Mesendoderm (in vitro differentiated cells): ENCODE data around the gene UNC13A.

Experiments used
- DNase-seq: peaks from one replicate; pipeline ENCODE4 v3.0.0; 2013
- H2AK5ac ChIP-seq: 2 replicates; pipeline ENCODE4 v1.6.1; 2013; ENCODE audit warnings: low read length, inconsistent platforms
- H2BK120ac ChIP-seq: 2 replicates; pipeline ENCODE4 v1.6.1; 2013; ENCODE audit warnings: low read depth, mild to moderate bottlenecking, low read length, moderate library complexity, mixed read lengths
- H2BK15ac ChIP-seq: replicated peaks from 2 replicates; pipeline ENCODE4 v1.6.1; 2013; ENCODE audit warnings: low read depth, mild to moderate bottlenecking, moderate library complexity
- H2BK5ac ChIP-seq: 2 replicates; pipeline ENCODE4 v1.6.1; 2013; ENCODE audit warnings: low read length, inconsistent platforms
- H3K18ac ChIP-seq: 2 replicates; pipeline ENCODE4 v1.6.1; 2013; ENCODE audit warnings: mild to moderate bottlenecking, low read length, mixed read lengths
- H3K23ac ChIP-seq: one replicate; pipeline ENCODE4 v1.6.1; 2013; ENCODE audit warnings: low read length
- H3K27ac ChIP-seq: 2 replicates; pipeline ENCODE4 v1.5.1; 2013; ENCODE audit warnings: low read depth, mild to moderate bottlenecking, inconsistent platforms, low read length, moderate library complexity
- H3K27me3 ChIP-seq: 2 replicates; pipeline ENCODE4 v1.6.1; 2013; ENCODE audit warnings: low read length, control low read depth, mild to moderate bottlenecking, inconsistent platforms; ENCODE audit not compliant: insufficient read depth, poor library complexity
- H3K36me3 ChIP-seq: 2 replicates; pipeline ENCODE4 v1.6.1; 2013; ENCODE audit warnings: low read length, inconsistent platforms; ENCODE audit not compliant: control insufficient read depth, insufficient read depth
- H3K4ac ChIP-seq: one replicate; pipeline ENCODE4 v1.6.1; 2013; ENCODE audit warnings: low read depth, mild to moderate bottlenecking, low read length, moderate library complexity
- H3K4me1 ChIP-seq: 2 replicates; pipeline ENCODE4 v1.6.1; 2013; ENCODE audit warnings: low read depth, low read length, inconsistent platforms; ENCODE audit not compliant: control insufficient read depth
- H3K4me2 ChIP-seq: 2 replicates; pipeline ENCODE4 v1.6.1; 2013; ENCODE audit warnings: low read length
- H3K4me3 ChIP-seq: 2 replicates; pipeline ENCODE4 v1.5.1; 2013; ENCODE audit warnings: mild to moderate bottlenecking, low read length
- H3K56ac ChIP-seq: one replicate; pipeline ENCODE4 v1.6.1; 2013; ENCODE audit warnings: low read length
- H3K79me1 ChIP-seq: 2 replicates; pipeline ENCODE4 v1.6.1; 2013; ENCODE audit warnings: low read length, inconsistent platforms
- H3K79me2 ChIP-seq: 2 replicates; pipeline ENCODE4 v1.6.1; 2013; ENCODE audit warnings: mild to moderate bottlenecking, low read length; ENCODE audit not compliant: control insufficient read depth, insufficient read depth
- H3K9ac ChIP-seq: 2 replicates; pipeline ENCODE4 v1.6.1; 2013; ENCODE audit warnings: low read length, inconsistent platforms
- H4K5ac ChIP-seq: one replicate; pipeline ENCODE4 v1.6.1; 2013; ENCODE audit warnings: low read length
- H4K8ac ChIP-seq: one replicate; pipeline ENCODE4 v1.6.1; 2013; ENCODE audit warnings: low read depth, mild to moderate bottlenecking, control low read depth, low read length, moderate library complexity
- whole genome bisulfite sequencing: extraction: QIAGEN DNeasy Blood & Tissue Kit; methylation state at CpG from one replicate; pipeline ENCODE4 v1.1.7; 2013; ENCODE audit warnings: low lambda C conversion rate, missing lambda C conversion rate; ENCODE audit not compliant: insufficient coverage; ENCODE audit errors: extremely low coverage; 5-methylcytosine and 5-hydroxymethylcytosine counted together

UNC13A gene

GRCh38 chr19:17703824-17704463, 15.8 kb upstream of the UNC13A start:
- Histone ChIP-seq H2BK120ac (no peak overlapping the region), H3K79me2 (no peaks in the 10 kb centered on the region), H2AK5ac (no peak overlapping the region), H3K9ac (no peak overlapping the region), H4K8ac (no peak overlapping the region), H3K4me3 (no peak overlapping the region), H3K27ac (no peak overlapping the region), H2BK15ac (no peak overlapping the region), H3K23ac (no peak overlapping the region), H3K56ac (no peak overlapping the region), H3K4me1 (no peaks in the 10 kb centered on the region), H3K4ac (no peak overlapping the region), H4K5ac (no peak overlapping the region), H3K79me1 (no peaks in the 10 kb centered on the region), H2BK5ac (no peak overlapping the region), H3K18ac (no peak overlapping the region), H3K36me3 (no peaks in the 10 kb centered on the region), H3K4me2 (no peak overlapping the region), H3K27me3 (no peaks in the 10 kb centered on the region)
- no CpG with 5 or more reads among the region's 11 CpGs for WGBS
- peak; percentile 83 for DNase-seq

GRCh38 chr19:17695198-17695597, 7.0 kb upstream of the UNC13A start:
- WGBS, result no CpG with 5 or more reads among the region's 2 CpGs
- Histone ChIP-seq H3K27ac (no peak overlapping the region), H3K56ac (no peak overlapping the region), H3K23ac (no peak overlapping the region), H2BK5ac (no peak overlapping the region), H2BK15ac (no peak overlapping the region), H3K4me1 (no peaks in the 10 kb centered on the region), H3K9ac (no peak overlapping the region), H4K5ac (no peak overlapping the region), H4K8ac (no peak overlapping the region), H3K4me3 (no peak overlapping the region), H2BK120ac (no peak overlapping the region), H3K36me3 (no peaks in the 10 kb centered on the region), H3K4ac (no peak overlapping the region), H3K4me2 (no peak overlapping the region), H3K79me2 (no peaks in the 10 kb centered on the region), H3K79me1 (no peaks in the 10 kb centered on the region), H2AK5ac (no peak overlapping the region), H3K18ac (no peak overlapping the region), H3K27me3 (no peaks in the 10 kb centered on the region)
- no peak for DNase-seq

- Histone ChIP-seq H3K4ac (no peak overlapping the region), H2AK5ac (no peak overlapping the region), H2BK5ac (no peak overlapping the region)
These were observed 4.4 kb upstream of the UNC13A start for GRCh38 chr19:17692566-17692965.

GRCh38 chr19:17688853-17689595, 870 bp upstream of the UNC13A start:
- H3K4me2 ChIP-seq, result no peak overlapping the region
- no peak overlapping the region for H3K4me3 ChIP-seq
- H3K18ac ChIP-seq, result no peak overlapping the region
- no peaks in the 10 kb centered on the region for H3K36me3 ChIP-seq
- H2AK5ac ChIP-seq, result no peak overlapping the region
- H4K5ac ChIP-seq, result no peak overlapping the region
- H3K56ac ChIP-seq, result no peak overlapping the region
- no peak overlapping the region for H2BK5ac ChIP-seq
- H3K79me2 ChIP-seq, result peaks cover 5% of the 10 kb centered on the region
- H3K79me1 ChIP-seq, result no peaks in the 10 kb centered on the region
- H3K4ac ChIP-seq, result no peak overlapping the region
- H3K9ac ChIP-seq, result no peak overlapping the region
- no peaks in the 10 kb centered on the region for H3K27me3 ChIP-seq
- H4K8ac ChIP-seq, result no peak overlapping the region
- H3K23ac ChIP-seq, result no peak overlapping the region
- H2BK120ac ChIP-seq, result no peak overlapping the region
- DNase-seq, result no peak
- no peaks in the 10 kb centered on the region for H3K4me1 ChIP-seq
- no peak overlapping the region for H3K27ac ChIP-seq
- WGBS, result no CpG with 5 or more reads among the region's 10 CpGs
- no peak overlapping the region for H2BK15ac ChIP-seq

More at GRCh38 chr19:17692566-17692965, 4.4 kb upstream of the UNC13A start:
- no peak overlapping the region for H3K4me2 ChIP-seq
- H3K36me3 ChIP-seq, result no peaks in the 10 kb centered on the region
- no peaks in the 10 kb centered on the region for H3K79me1 ChIP-seq
- no peak overlapping the region for H3K27ac ChIP-seq
- no peak overlapping the region for H3K56ac ChIP-seq
- H2BK120ac ChIP-seq, result no peak overlapping the region
- H3K23ac ChIP-seq, result no peak overlapping the region
- no peaks in the 10 kb centered on the region for H3K79me2 ChIP-seq
- no peaks in the 10 kb centered on the region for H3K4me1 ChIP-seq
- no peak overlapping the region for H3K4me3 ChIP-seq
- H3K9ac ChIP-seq, result no peak overlapping the region
- no peak overlapping the region for H3K18ac ChIP-seq
- no peak overlapping the region for H4K5ac ChIP-seq
- H3K27me3 ChIP-seq, result no peaks in the 10 kb centered on the region
- no peak overlapping the region for H4K8ac ChIP-seq
- no peak overlapping the region for H2BK15ac ChIP-seq
- no CpG with 5 or more reads among the region's 4 CpGs for WGBS
- DNase-seq, result no peak

GRCh38 chr19:17687141-17687856, 855 bp downstream of the UNC13A start:
- H4K5ac ChIP-seq, result no peak overlapping the region
- peaks cover 1% of the 10 kb centered on the region for H3K79me1 ChIP-seq
- no peak overlapping the region for H2AK5ac ChIP-seq
- H3K4ac ChIP-seq, result no peak overlapping the region
- no peaks in the 10 kb centered on the region for H3K36me3 ChIP-seq
- H2BK5ac ChIP-seq, result peak overlapping the region; percentile 85
- H3K4me3 ChIP-seq, result peak overlapping the region; percentile 66
- H3K56ac ChIP-seq, result peak overlapping the region; percentile 83
- peak overlapping the region; percentile 61 for H2BK15ac ChIP-seq
- WGBS, result no CpG with 5 or more reads among the region's 24 CpGs
- peak; percentile 68 for DNase-seq
- peak overlapping the region; percentile 76 for H3K9ac ChIP-seq
- H3K23ac ChIP-seq, result no peak overlapping the region
- peak overlapping the region; percentile 41 for H3K27ac ChIP-seq
- no peaks in the 10 kb centered on the region for H3K27me3 ChIP-seq
- peak overlapping the region; percentile 77 for H3K18ac ChIP-seq
- H2BK120ac ChIP-seq, result peak overlapping the region; percentile 29
- no peak overlapping the region for H4K8ac ChIP-seq
- H3K4me1 ChIP-seq, result no peaks in the 10 kb centered on the region
- H3K4me2 ChIP-seq, result peak overlapping the region; percentile 86
- peaks cover 7% of the 10 kb centered on the region for H3K79me2 ChIP-seq
